ENCODE measurements around the gene EIF1.
A peak's percentile ranks its signal among the peaks of the same experiment; 100 is the strongest.
"Not testable (repeated sequence)": the region's sequence is repeated elsewhere in the genome, so short reads cannot be mapped to it uniquely, and the experiment has no call there.

The EIF1 gene

GRCh38 chr17:41655611-41656111 lies 33.0 kb upstream of the EIF1 start:
- DNase-seq (ENCODE audit: low spot score): no peak

- no peak for DNase-seq (ENCODE audit: low spot score)
These were observed 32.2 kb upstream of the EIF1 start for GRCh38 chr17:41656249-41657023.

- no peak for DNase-seq (ENCODE audit: low spot score)
These were observed 31.4 kb upstream of the EIF1 start for GRCh38 chr17:41657176-41657754.

GRCh38 chr17:41657936-41658335 lies 30.7 kb upstream of the EIF1 start:
- no peak for DNase-seq (ENCODE audit: low spot score)

GRCh38 chr17:41658846-41659245 lies 29.8 kb upstream of the EIF1 start:
- DNase-seq (ENCODE audit: low spot score): no peak

GRCh38 chr17:41659427-41660212 lies 29.1 kb upstream of the EIF1 start:
- DNase-seq (ENCODE audit: low spot score): no peak

GRCh38 chr17:41660221-41660711 lies 28.4 kb upstream of the EIF1 start:
- no peak for DNase-seq (ENCODE audit: low spot score)

- no peak for DNase-seq (ENCODE audit: low spot score)
These were observed 25.1 kb upstream of the EIF1 start for GRCh38 chr17:41663451-41664171.

GRCh38 chr17:41664172-41664457 lies 24.6 kb upstream of the EIF1 start:
- DNase-seq (ENCODE audit: low spot score): no peak

- DNase-seq (ENCODE audit: low spot score): peak; percentile 30
These were observed 23.8 kb upstream of the EIF1 start for GRCh38 chr17:41664587-41665565.

GRCh38 chr17:41665566-41666236 lies 23.0 kb upstream of the EIF1 start:
- DNase-seq (ENCODE audit: low spot score): peak; percentile 100

- DNase-seq (ENCODE audit: low spot score): peak; percentile 58
These were observed 22.4 kb upstream of the EIF1 start for GRCh38 chr17:41666237-41666641.

- peak; percentile 93 for DNase-seq (ENCODE audit: low spot score)
These were observed 21.9 kb upstream of the EIF1 start for GRCh38 chr17:41666708-41667279.

- peak; percentile 36 for DNase-seq (ENCODE audit: low spot score)
These were observed 21.2 kb upstream of the EIF1 start for GRCh38 chr17:41667280-41668041.

GRCh38 chr17:41672153-41672552 lies 16.5 kb upstream of the EIF1 start:
- DNase-seq (ENCODE audit: low spot score): no peak

GRCh38 chr17:41675157-41676057 lies 13.3 kb upstream of the EIF1 start:
- DNase-seq (ENCODE audit: low spot score): not testable (repeated sequence)

- no peak for DNase-seq (ENCODE audit: low spot score)
These were observed 12.6 kb upstream of the EIF1 start for GRCh38 chr17:41676058-41676419.

- DNase-seq (ENCODE audit: low spot score): no peak
These were observed 10.2 kb upstream of the EIF1 start for GRCh38 chr17:41678411-41678906.
